ENCODE measurements around the gene RRP8.

The RRP8 gene

DNA sequence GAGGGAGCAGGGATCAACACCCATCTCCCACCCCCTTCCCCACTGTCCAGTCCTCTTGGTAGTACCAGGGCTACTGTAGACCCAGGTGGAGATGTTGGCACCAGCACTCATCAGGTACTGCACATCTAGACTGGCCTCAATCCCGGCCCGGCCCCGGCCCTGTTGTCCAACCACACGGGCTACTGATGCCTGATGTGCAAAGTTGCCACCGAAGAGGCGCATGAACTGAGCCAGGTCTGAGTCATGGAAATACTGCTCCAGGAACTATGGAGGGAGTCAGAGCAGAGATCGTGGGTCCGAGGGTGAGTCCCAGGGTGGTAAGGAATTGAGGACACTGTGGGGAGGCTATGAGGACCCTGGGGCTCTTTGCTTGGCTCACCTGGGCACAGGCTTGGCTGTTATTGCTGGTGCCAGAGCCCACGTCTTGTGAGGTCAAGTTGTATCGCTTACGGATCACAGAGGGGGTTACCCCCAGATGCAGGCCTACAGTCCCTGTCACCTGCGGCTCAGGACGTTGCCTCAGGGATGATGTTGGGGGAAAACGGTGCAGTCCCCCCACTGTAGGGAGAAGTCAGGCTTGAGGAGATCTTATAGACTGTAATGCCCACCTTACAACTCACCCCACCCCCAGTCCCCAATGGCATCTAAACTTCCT lies 13.3 kb upstream of the RRP8 start:
- H3K9me2 ChIP-seq (replicated peaks; ENCODE audit: insufficient read depth, low read length): no peaks in the 10 kb centered on the region
- DNase-seq: no peak
- H3F3A ChIP-seq (ENCODE audit: insufficient read depth, low read length): peaks cover 11% of the 10 kb centered on the region
- H3K4me1 ChIP-seq (ENCODE audit: low read length): 0 out of 2 replicates have a peak, but pooled peaks cover 12% of the 10 kb centered on the region
- no peak overlapping the region for H3K27ac ChIP-seq (ENCODE audit: low read length)
- no peaks in the 10 kb centered on the region for H3K36me3 ChIP-seq (replicated peaks; ENCODE audit: insufficient read depth, low read length)
- H3K4me2 ChIP-seq (ENCODE audit: low read depth, low read length): no peak overlapping the region
- H3K79me2 ChIP-seq (ENCODE audit: low read length): peaks cover 15% of the 10 kb centered on the region
- TF ChIP-seq EZH2phosphoT487 (IDR thresholded peaks at IDR 0.05; ENCODE audit: low read length) (no peak), EZH2 (optimal IDR thresholded peaks at IDR 0.05; ENCODE audit: low read depth, low read length) (no peak)
- TF ChIP-seq, protein P1, sequence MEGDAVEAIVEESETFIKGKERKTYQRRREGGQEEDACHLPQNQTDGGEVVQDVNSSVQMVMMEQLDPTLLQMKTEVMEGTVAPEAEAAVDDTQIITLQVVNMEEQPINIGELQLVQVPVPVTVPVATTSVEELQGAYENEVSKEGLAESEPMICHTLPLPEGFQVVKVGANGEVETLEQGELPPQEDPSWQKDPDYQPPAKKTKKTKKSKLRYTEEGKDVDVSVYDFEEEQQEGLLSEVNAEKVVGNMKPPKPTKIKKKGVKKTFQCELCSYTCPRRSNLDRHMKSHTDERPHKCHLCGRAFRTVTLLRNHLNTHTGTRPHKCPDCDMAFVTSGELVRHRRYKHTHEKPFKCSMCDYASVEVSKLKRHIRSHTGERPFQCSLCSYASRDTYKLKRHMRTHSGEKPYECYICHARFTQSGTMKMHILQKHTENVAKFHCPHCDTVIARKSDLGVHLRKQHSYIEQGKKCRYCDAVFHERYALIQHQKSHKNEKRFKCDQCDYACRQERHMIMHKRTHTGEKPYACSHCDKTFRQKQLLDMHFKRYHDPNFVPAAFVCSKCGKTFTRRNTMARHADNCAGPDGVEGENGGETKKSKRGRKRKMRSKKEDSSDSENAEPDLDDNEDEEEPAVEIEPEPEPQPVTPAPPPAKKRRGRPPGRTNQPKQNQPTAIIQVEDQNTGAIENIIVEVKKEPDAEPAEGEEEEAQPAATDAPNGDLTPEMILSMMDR (IDR thresholded peaks at IDR 0.05; ENCODE audit: low read length): no peak
- no peak overlapping the region for H3K4me3 ChIP-seq (ENCODE audit: low read length)
- no peak overlapping the region for H3K9ac ChIP-seq (ENCODE audit: low read length)
- H4K20me1 ChIP-seq (ENCODE audit: insufficient read depth, low read length): no peaks in the 10 kb centered on the region
- H3K27me3 ChIP-seq (replicated peaks; ENCODE audit: insufficient read depth, low read length): no peaks in the 10 kb centered on the region
- H3K9me3 ChIP-seq (replicated peaks; ENCODE audit: insufficient read depth, low read length): no peaks in the 10 kb centered on the region
- no peak overlapping the region for H2AFZ ChIP-seq (ENCODE audit: low read length)

DNA sequence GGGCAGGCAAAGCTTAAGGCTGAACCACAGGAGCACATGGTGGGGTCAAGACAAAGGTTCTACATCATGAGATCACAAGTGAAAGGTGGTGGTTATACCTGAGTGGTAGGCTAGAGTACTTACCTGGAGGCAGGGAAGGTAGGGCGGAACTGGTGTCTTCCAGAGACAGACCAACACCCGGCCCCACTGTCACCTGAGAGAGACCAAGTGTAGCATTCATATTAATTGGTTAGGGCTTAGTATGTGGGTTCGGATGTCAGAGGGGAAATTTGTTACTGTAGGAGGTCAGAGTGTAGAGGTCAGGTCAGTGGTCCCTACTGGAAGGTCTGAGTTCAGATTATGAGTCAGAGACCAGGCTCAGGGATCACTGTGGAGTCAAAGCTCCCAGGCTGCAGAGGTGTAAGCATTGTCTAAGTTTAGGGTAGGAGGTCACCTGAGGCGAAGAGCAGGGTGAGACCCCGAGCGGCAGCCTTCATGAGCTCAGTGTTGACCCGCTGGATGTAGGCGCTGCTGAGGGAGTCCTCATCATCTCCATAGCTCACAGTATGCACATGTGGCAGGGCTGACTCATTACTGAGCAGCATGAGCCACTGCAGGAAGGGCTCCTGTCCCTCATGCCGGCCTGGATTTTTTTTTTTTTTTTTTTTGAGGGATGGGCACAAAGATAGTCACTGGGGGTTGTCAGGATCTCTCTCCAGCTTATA lies 12.6 kb upstream of the RRP8 start:
- Histone ChIP-seq H3K79me2 (ENCODE audit: low read length) (peaks cover 22% of the 10 kb centered on the region), H3K4me1 (ENCODE audit: low read length) (peaks cover 14% of the 10 kb centered on the region; the same call in 1 of the 2 replicates)
- DNase-seq: no peak

DNA sequence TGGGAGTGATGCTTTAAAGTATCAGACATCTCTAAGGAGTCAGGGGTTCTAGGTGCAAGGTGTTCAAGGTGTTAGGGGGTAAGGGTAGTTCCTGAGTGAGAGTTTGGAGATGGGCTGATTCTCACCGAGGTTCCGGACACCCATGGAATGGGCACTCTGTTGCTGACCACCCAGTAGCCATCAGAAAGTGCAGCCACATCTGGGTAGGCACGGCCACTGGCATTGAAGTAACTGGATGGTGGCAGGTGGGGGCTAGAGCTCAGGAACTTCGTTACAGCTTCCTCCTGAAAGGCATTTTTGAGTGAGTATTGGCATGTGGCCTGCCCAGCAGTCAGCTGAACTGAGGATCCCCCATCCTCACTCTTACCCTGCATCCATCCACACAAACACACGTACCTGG lies 11.6 kb upstream of the RRP8 start:
- Histone ChIP-seq H3F3A (ENCODE audit: insufficient read depth, low read length) (peaks cover 11% of the 10 kb centered on the region), H3K27ac (ENCODE audit: low read length) (no peak overlapping the region), H4K20me1 (ENCODE audit: insufficient read depth, low read length) (no peaks in the 10 kb centered on the region), H3K9me3 (replicated peaks; ENCODE audit: insufficient read depth, low read length) (no peaks in the 10 kb centered on the region), H3K9me2 (replicated peaks; ENCODE audit: insufficient read depth, low read length) (no peaks in the 10 kb centered on the region), H3K4me1 (ENCODE audit: low read length) (peaks cover 18% of the 10 kb centered on the region; the same call in 1 of the 2 replicates), H3K36me3 (replicated peaks; ENCODE audit: insufficient read depth, low read length) (no peaks in the 10 kb centered on the region), H3K9ac (ENCODE audit: low read length) (no peak overlapping the region), H3K27me3 (replicated peaks; ENCODE audit: insufficient read depth, low read length) (no peaks in the 10 kb centered on the region), H3K79me2 (ENCODE audit: low read length) (peaks cover 28% of the 10 kb centered on the region), H2AFZ (ENCODE audit: low read length) (no peak overlapping the region), H3K4me3 (ENCODE audit: low read length) (no peak overlapping the region), H3K4me2 (ENCODE audit: low read depth, low read length) (no peak overlapping the region)
- no peak for DNase-seq
- no peak for TF ChIP-seq EZH2 (optimal IDR thresholded peaks at IDR 0.05; ENCODE audit: low read depth, low read length)
- TF ChIP-seq EZH2phosphoT487 (IDR thresholded peaks at IDR 0.05; ENCODE audit: low read length): no peak
- TF ChIP-seq, protein P1 (IDR thresholded peaks at IDR 0.05; ENCODE audit: low read length): no peak

More for the DNA sequence above, 12.6 kb upstream of the RRP8 start:
- Histone ChIP-seq H3K4me2 (ENCODE audit: low read depth, low read length) (no peak overlapping the region), H3K9me2 (replicated peaks; ENCODE audit: insufficient read depth, low read length) (no peaks in the 10 kb centered on the region), H4K20me1 (ENCODE audit: insufficient read depth, low read length) (no peaks in the 10 kb centered on the region), H3K27ac (ENCODE audit: low read length) (no peak overlapping the region), H2AFZ (ENCODE audit: low read length) (no peak overlapping the region), H3F3A (ENCODE audit: insufficient read depth, low read length) (peaks cover 11% of the 10 kb centered on the region), H3K27me3 (replicated peaks; ENCODE audit: insufficient read depth, low read length) (no peaks in the 10 kb centered on the region), H3K9ac (ENCODE audit: low read length) (no peak overlapping the region), H3K36me3 (replicated peaks; ENCODE audit: insufficient read depth, low read length) (no peaks in the 10 kb centered on the region), H3K9me3 (replicated peaks; ENCODE audit: insufficient read depth, low read length) (no peaks in the 10 kb centered on the region), H3K4me3 (ENCODE audit: low read length) (no peak overlapping the region)
- TF ChIP-seq, protein P1 (IDR thresholded peaks at IDR 0.05; ENCODE audit: low read length): no peak
- TF ChIP-seq EZH2phosphoT487 (IDR thresholded peaks at IDR 0.05; ENCODE audit: low read length): no peak
- TF ChIP-seq EZH2 (optimal IDR thresholded peaks at IDR 0.05; ENCODE audit: low read depth, low read length): no peak

All from MM.1S (cell line).